Stimulated activated CD4-positive, alpha-beta T cell treated with anti-CD3 and anti-CD28 coated beads, Interleukin-2, amount 100 ng/mL, for 48 hours (primary cell): Measurements from ENCODE around the gene BRINP2.

ENCODE experiments used
- DNase-seq, 2 donors: peaks; one replicate each; pipeline ENCODE4 v3.0.0-alpha.2; 2020

The BRINP2 gene

DNA sequence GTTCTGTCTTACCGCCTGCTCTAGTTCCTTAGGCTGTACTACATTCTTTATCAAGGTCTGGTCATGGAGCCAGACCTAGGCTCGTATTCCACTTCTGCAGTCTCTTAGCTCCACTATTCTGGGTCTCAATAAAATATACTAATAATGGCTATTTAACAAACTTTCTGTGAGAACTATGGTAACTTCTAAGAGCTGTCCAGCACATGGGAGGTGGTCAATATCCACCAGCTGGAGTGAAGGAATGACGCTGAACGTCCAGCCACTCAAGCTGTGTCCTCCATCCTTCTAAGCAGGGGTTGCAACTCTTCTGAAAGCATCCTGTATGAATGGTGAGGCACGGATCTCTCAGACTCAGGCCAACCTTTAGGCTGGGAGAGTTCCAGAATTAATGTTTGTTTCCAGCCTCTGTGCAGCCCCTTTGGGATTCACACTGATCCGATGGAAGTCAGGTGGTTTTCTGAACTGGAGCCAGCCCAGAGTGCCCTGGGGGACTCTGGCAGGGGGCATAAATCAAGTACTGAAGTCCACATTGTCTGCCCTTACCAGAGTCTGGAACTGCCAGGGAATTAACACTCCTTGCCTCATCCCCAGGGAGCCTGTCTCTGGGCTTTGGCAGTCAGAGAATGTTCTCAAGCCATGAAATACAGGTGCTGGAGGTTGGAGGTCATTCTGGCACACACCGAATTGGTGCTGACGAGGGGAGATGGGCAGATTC is 57.4 kb downstream of the BRINP2 start:
- no peak for DNase-seq

DNA sequence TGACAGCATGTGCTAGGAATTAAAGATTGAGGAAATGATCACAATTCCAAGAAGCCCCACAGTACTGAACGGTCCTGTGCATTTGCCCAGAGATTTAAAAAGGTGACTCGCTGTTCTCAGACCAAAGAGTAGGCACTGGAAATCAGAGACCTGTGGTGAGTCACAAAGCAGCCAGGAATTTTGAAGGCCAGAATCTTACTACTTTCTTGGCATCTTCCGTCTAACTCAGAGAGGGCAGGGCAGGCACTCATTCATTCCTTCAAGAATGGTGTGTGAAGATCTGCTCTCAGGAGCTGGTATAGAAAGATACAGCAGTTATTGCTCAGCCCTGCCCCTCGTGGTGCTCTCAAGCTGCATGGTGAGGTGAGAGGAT is 57.9 kb downstream of the BRINP2 start:
- DNase-seq = no peak

- DNase-seq = no peak
These were observed 59.0 kb downstream of the BRINP2 start for GRCh38 chr1:177229781-177230180.

DNA sequence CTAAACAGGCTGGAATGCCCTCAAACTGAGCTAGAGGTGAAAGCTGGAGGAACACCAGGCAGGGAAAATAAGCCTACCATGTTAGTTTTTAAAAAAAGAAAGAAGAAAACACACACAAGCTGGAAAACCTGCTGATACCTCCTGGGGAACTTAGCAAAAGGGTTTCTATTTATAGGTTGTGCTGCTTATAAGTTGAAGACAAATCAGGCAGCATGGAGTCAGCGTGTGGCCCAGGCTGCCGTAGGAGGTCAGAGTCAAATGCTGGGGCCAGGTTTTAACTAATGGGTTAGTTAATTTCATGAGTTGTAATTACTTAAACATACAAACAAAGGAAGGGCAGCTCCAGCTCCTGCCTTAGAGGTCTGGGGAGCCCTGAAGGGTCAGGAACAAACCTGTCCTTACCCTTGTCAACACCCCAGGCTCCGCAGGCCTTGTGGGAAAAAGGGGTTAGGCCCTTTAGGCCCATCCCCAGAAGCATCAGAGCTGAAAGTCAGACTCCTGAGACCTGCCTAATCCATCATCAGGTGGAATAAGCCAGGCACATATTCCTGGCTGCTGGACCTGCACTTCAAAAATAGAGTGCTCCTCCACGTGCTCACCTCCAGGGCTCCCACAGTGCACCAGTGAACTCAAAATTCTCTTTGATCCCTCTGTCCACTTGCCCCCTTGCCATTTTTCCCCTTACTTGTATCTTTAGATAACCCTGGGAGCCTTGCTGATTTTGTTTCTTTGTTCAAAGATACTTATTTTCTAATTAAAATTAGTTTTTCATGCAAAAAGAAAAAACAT is 59.7 kb downstream of the BRINP2 start:
- no peak for DNase-seq

- no peak for DNase-seq
These were observed 64.6 kb downstream of the BRINP2 start for GRCh38 chr1:177235350-177235749.

DNA sequence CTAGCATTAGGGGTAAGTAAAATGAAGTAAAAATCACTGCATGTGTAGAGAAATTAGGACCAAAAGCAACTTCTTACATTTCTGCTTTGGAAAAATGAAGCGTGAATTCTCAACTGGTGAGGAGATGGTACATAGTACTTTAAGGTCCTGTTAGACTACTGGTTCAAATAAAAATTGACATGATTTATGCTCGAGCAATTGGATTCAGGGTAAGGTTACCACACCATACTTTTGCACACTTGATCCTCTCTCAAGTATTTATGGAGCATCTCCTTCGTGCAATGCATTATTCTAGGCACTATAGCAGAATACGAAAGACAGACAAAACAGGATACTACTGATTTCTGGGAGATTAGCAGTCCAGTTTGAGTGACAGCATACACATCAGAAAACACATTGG is 66.2 kb downstream of the BRINP2 start:
- DNase-seq = no peak

GRCh38 chr1:177238967-177239366 is 68.2 kb downstream of the BRINP2 start:
- no peak for DNase-seq

DNA sequence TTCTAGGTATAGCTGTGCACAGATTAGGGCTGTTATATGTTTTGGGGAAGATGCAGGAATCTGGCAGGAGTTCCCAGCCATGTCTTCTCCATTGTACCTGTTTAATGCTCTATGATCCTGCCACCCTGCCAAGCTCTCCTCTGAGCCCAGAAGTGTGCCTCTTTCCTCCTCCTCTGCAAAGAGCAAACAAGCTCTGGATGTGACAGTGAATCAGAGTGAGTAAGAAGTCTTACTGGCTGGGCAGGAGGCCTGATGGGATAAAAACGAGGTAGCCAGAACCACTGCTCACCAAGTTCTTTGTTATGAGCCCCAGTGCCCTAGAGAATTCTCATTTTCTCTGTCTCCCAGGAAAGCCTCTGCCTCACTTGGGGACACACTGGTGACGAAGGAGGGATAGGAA is 69.0 kb downstream of the BRINP2 start:
- no peak for DNase-seq

DNA sequence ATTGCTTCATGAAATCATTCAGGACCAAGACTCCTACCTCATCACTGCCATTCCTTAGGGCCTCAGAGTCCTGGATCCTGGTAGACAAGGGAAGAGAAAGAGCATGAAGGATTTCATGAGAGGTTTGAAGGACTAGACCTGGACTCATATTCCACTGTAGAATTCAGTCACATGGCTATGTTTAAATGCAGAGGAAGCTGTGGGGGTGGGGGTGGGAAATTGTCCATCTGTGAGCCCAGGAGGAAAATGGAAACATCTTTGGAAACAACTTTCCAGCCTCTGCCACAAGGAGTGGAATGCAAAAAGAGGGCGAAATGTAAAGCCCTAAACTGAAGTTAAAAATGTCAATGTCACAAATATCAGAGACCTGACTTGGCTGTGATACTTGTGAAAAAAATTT is 73.0 kb downstream of the BRINP2 start:
- no peak for DNase-seq

- DNase-seq = no peak
These were observed 76.2 kb downstream of the BRINP2 start for GRCh38 chr1:177246710-177247580.

GRCh38 chr1:177247623-177248176 is 76.9 kb downstream of the BRINP2 start:
- no peak for DNase-seq

DNA sequence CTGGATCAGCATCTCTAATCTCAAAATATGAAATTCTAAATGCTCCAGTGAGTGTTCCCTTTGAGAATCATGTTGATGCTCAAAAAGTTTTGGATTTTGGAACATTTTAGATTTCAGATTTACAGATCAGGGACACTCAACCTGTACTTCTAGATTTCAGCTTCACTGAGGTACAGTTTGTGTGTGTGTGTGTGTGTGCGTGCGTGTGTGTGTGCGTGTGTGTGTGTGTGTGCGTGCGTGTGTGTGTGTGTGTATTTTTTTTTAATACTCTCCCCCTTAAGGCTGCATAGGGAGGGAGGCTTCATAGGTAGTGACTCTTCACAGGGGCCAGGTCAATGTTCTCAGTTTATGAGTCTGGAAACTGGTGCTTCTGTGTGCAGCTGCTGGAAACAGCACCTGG is 77.5 kb downstream of the BRINP2 start:
- no peak for DNase-seq

DNA sequence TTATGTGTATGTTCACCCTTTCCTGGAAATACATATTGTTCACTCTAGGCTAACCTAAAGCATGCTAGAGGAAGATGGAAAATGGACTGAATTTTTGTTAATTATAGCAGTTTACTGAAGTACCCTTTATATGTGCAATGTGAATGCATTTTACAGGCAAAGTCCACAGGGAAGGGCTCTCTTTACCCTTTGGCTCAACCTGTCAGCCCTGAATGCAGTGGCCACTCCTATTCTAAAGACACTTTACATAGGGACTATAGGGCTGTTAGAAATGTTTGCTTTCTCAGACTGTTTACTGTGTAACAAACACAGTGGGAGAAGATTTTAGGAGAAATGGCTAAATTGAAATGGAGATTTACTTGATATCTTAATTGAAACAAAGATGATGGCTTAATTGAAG is 78.5 kb downstream of the BRINP2 start:
- DNase-seq = no peak

- DNase-seq = no peak
These were observed 82.1 kb downstream of the BRINP2 start for GRCh38 chr1:177252877-177253276.

- no peak for DNase-seq
These were observed 84.7 kb downstream of the BRINP2 start for GRCh38 chr1:177255411-177255810.

DNA sequence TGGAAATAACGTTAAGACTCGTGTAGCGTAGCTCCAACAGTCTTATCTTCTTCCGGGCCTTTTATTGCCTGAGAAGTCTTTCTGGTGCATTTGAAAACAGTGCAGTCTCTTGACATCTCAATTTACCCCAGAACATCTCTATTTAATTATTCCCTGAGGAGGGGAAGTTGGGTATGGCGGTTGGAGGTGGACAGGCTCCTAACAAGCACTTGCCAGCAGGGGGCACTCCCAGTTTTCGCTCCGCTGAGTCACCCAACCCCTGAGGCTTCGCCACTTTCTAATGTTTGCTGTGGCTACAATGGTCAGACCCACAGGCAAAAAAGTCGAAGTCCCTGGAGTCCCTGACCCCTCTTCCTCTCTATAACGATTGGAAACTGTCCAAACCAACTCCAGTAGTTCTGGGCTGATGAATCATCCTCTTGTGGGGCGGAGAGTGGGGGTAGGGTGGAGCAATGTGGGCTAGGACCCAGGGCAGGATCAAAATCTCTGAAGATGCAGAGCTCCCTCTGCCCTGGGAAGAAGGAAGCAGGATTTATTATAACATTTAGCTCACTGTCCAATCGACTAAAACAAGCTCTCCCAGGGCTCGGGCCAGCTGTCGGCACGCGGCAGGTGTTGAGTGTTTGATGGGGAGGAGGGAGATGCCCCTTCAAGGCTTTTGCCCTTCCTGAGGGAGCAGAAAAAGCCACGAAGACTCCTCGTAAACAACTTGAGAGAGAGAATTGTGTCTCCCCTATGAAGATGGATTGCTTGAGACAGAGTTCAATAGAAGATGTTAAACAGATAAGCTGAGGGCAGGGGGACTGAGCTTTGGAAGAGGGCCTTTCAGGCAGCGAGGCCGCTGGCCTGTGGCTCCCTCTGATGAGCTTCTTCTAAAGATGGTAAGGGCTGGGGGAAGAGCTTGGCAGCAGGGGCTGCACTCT is 85.7 kb downstream of the BRINP2 start:
- DNase-seq = peak in 1 of 2 donors; percentile 2

GRCh38 chr1:177257128-177257527 is 86.4 kb downstream of the BRINP2 start:
- no peak for DNase-seq

- DNase-seq = no peak
These were observed 86.8 kb downstream of the BRINP2 start for GRCh38 chr1:177257576-177257975.

- no peak for DNase-seq
These were observed 100.1 kb downstream of the BRINP2 start for GRCh38 chr1:177270863-177271262.

- DNase-seq = no peak
These were observed 102.4 kb downstream of the BRINP2 start for GRCh38 chr1:177273141-177273540.

DNA sequence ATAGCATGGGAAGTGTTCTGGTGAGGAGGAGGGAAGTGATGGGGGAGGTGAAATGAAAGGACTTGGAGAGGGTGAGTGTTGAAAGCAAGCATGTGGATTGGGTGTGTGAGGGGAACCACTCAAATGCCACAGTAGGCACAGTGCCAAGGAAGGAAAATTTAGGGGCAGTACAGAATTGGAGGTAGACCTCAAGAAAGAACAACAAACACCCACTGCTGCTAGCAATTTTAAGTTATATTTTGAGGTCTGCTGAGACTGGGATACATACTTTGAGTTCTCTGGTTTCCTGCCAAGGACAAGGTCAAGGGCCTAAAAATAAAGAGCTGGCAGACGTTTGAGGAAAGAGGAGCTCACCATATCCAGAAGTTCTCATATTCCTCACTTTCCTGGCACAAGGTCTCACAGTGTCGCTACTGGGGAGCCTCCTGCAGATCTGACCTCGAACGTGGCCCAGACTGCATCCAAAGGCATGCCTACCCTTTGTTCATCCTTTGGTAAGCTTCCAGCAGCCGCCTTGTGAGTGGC is 104.0 kb downstream of the BRINP2 start:
- no peak for DNase-seq

- DNase-seq = no peak
These were observed 105.0 kb downstream of the BRINP2 start for GRCh38 chr1:177275736-177276135.
